EH (cell line): ENCODE results near the gene PABPC1L.

Experiments used
- DNase-seq: peaks from one replicate; pipeline ENCODE4 v3.0.0-alpha.2; 2015; ENCODE audit warnings: low read depth

The PABPC1L gene

DNA sequence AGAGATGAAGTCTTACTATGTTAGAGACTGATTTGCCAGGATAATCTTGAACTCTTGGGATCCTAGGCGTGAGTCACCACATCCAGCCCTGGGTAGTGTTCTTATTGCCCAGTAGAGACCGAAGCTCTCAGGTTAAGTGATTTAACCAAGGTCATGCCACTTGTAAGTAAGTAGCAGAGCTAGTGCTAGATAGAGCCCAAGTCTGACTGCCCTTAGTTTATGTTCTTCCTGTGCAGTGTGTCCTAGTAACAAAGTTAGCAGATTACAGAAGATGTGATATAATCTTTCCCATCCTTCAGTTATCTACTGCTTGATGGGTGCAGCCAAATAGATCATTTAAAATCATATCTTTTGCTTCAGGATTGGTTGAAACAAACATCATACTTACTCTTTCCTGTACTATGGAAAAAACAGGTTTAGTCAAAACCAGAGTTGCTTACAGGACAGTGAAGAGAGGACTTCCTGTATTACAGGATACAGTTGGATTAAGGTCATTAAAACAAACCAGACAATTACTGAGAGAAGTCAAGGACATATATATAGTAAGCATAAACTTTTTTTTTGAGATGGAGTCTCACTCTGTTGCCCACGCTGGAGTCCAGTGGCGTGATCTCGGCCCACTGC lies 9.5 kb upstream of the PABPC1L start:
- DNase-seq, result no peak

DNA sequence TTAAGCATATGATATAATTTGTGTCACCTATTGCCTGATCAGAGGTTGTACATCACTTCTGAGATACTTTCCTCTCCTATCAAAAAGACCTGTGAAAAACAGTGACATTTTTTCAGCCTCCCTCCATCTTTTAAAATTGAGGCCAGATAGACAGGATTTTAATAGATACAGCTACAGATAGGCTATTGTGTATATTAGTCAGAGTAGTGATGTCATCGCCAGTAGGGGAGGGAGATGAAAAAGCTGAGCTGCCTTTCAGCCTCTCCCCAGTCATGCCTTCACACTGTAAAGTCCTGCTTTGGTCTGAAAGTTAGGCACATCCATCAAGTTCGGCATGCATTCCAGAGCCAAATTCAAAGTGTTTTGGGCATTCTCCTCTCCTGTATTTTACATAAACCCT lies 7.9 kb upstream of the PABPC1L start:
- peak; percentile 67 for DNase-seq

DNA sequence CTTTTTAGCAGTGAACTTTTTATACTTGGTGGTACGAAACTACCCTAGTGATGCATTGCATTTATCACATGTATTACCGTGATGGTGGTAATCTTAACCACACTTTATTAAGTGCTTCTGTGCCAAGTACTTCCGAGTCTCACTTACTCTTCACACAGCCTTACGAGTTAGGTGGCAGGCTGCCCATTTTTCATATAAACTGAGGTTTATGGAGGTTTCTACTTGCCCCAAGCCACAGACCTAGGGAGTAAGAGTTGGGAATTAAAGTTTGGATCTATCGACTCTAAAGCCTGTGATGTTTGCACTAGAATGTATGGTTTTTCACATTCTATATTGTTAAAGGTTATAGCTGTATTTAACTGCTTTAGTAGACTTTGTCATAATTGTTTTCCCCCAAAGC lies 5.5 kb upstream of the PABPC1L start:
- no peak for DNase-seq

DNA sequence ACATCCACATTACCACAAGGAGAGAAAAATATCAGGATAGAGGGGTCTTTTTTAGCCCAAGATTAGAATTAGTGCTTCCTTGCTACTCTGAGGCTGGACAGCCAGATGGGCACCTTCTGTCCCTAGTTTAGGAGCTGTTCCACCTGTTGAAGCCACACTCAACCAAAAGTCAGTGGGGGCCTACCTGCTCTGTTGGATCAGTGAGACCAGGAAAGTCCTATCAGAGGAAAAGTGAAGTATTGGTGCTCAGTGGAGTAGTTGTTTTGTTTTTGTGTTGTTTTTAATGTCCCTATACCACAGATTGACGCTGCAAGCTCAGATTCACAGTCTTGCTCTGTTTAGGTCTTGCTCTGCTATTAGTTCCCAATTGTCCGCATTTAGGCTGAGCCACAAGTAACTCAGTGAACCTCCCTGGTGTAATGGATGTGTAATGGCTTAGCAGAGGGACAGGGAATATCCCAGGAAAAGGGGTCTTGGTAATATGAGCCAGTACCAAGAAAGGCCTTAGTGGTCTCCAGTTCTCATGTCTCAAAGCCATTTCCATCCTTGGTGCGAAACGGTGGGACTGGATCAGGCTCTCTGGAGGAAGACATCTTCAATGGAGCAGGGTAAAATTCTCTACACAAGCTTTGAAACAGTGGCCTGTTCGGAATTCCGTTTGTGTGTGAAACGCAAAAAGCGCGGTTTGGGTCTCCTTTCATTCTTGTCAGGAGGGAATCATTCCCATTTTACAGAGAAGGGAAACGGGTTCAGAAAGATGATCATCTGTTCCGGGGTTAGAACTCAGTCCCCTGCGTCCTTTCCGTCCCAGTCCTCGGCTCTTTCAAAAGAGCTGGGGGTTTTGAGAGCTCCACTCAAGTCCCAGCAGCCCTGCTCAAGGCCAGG lies 631 bp upstream of the PABPC1L start:
- DNase-seq, result no peak

DNA sequence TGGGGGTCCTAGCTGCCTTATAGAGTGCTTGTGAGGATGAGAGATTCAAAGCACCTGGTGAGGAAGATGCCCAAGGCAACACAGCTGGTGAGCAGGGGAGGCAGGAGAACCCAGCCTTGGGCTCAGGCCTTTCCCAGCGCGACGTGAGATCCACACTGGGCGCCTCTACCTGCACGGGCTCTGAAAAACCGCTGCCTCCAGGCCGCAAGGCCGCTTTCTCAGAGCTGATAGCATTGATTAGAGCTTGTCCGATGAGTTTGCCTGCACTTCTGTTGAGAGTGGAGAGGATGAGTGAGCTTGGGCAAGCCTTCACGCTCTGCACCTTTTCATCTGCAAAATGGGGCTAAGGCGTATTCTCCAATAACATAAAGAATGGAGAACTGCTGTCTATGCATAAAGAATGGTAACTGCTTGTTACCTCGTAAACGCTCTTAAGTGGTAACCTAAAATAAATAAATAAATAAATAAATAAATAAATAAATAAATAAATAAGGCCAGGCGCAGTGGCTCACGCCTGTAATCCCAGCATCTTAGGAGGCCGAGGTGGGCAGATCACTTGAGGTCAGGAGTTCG lies 916 bp downstream of the PABPC1L start:
- DNase-seq, result no peak

DNA sequence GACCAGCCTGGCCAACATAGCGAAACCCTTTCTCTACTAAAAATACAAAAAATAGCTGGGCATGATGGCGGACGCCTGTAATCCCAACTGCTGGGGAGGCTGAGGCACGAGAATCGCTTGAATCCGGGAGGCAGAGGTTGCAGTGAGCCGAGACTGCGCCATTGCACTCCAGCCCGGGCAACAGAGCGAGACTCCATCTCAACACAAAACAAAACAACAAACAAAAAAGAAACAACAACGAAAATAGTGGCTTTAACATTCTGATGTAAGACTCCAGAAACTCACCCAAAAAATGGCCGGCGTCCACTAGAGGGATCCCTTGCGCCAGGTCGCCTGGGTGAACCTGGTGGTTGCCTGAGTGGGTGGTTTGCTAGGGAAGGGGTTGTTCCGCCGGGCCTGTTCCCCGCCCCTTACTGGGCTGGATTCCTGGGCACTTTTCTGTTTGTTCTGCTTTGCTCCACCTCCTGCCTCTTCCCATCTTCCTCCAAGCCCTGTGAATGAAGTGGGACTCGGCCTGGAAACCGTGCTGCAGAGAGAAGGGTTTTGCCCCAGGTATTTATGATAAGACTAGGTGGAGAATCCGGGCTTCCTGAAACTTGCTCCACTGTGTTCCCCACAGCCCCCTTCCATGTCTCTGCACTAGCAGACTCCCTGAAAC lies 1.5 kb downstream of the PABPC1L start:
- DNase-seq, result peak; percentile 65

DNA sequence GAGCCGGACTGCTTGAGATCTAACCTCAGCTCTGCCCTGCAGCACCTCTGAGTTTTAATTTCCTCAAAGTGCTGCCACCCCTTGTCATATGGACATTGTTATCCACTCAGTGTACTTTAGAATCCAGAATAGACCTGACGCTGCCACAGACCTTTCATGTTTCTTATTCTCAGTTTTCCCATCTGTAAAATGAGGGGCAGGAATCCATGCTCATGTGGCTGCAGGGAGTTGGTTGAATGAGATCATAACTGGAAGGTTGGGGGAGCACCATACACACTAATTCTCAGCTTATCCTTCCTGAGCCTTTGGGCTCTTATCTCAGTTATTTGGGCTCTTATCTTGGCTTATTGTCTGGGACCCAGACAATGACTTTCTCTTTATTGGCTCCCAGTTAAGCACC lies 2.3 kb downstream of the PABPC1L start:
- no peak for DNase-seq

DNA sequence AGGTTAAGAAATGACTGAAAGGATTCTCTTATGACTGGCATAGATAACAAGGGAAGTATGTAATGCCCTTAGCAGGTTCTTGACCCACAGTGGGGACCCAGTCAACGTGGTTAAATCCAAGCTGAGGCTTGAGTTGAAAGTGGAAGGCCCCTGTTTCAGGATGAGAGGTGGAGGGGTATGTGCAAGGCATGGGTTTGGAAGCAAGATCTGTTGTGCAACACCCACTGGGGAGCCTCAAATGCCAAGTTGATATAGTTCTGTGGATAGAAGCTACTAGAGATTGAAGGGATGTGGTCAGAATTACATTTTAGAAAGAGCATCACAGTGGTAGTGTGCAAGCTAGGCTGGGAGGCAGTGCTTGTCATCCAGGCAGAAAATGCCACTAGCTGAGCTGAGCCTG lies 5.1 kb downstream of the PABPC1L start:
- DNase-seq, result no peak

DNA sequence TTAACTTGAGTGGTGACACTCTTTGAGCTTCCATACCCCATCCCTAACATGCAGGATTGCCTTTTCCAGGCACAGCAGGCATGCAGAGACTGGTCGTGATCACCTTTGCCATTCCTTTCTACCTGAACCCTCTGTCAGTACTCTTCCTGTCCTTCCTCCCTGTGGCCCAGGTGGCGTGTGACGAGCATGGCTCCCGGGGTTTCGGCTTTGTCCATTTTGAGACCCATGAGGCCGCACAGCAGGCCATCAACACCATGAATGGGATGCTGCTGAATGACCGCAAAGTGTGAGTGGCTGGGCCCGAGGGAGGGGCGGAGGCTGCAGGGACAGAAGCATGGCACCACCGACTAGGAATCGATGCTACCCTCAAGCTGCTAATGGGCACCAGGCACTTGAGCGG lies 6.7 kb downstream of the PABPC1L start:
- no peak for DNase-seq

DNA sequence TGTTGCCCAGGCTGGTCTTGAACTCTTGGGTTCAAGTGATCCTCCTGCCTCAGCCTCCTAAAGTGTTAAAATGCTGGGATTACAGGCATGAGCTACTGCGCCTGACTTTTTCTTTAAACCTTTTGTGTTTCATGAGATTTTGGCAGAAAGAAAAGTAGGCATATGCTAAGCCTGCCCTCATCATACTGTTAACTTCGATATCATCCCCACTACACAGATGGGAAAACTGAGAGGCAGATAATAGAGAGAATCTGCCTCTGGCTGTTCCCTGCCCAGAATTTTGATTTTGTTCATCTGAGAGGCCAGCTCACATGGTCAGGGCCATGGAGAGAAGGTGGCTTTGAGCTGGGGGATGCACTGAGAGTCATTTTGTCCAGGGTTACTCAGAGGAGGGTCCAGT lies 7.5 kb downstream of the PABPC1L start:
- no peak for DNase-seq

DNA sequence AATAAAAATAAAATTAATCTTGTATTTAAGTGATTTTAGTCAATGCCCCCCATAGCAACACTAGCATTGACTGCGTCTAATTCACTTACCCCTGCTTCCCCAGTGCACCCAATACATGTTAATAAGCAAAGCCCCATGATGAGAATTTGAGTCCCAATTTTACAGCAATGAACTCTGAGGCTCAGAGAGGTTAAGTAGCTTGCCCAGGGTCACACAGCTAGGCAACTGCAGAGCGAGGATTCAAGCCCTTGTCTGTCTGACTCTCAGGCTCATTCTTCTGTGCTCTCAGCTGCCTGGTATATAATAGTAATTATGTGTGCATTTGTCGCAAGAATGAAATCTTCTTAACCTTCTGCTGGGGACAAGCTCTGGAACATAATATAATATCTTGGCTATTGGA lies 8.5 kb downstream of the PABPC1L start:
- DNase-seq, result no peak

DNA sequence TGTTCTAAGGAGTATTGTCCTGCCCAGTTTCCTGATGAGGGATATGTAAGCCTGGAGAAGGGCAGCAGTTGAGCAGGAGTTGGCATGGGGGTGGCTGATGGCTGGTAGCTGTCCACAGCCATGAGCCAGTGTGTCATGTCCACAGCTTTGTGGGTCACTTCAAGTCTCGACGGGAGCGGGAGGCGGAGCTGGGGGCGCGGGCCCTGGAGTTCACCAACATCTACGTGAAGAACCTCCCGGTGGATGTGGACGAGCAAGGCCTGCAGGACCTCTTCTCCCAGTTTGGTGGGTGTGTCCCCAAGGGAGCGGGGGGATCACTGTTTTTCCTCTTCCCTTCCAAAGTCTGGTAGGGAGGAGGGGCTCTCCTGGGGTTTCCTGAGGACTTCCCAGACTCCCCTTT lies 8.9 kb downstream of the PABPC1L start:
- no peak for DNase-seq

DNA sequence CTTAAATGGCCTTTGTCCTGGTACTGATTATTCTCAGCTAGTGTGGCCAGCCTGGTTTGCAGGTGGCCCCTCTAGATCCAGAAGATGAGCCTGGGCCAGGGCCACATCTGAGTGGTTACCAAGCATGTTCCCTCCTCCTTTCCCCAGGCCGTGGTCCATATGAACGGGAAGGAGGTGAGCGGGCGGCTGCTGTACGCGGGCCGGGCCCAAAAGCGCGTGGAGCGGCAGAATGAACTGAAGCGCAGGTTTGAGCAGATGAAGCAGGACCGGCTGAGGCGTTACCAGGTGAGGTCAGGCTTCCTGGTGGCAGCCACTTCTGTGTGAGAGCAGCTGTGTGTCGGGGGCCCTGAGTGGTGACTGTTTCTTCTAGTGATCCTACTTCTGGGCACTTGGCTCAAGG lies 11.6 kb downstream of the PABPC1L start:
- DNase-seq, result no peak

DNA sequence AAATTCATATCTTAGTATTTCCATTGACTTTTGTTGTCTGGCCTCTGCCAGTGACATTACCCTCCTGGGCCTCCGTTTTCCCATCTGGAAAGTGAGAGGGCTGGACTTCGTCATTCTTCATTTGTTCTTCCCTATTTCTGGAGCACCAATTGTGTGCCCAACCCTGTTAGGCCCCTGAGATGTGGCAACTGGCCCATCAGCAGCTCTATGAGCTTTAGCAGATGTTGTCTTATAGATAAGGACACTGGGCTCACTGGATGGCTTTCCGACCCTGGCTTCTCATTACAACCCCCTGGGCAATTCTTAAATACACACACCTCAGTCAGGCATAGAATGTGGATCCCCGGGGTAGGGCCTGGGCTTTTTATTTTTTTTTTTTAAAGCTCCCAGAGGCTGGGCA lies 14.7 kb downstream of the PABPC1L start:
- no peak for DNase-seq

DNA sequence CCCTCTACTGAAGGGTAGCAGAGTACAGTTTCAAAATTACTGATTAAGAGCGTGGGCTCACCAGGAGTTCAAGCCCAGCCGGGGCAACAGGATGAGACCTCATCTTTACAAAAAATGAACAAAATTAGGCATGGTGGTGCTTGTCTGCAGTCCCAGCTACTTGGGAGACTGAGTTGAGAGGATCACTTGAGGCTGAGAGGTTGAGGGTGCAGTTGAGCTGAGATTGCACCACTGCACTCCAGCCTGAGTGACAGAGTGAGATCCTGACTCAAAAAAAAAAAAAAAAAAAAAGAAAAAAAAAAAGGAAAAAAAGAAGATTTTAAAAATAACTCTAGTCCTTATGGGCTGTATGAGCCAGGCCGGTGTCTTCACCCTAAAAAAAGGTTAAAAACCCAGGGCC lies 18.7 kb downstream of the PABPC1L start:
- no peak for DNase-seq

DNA sequence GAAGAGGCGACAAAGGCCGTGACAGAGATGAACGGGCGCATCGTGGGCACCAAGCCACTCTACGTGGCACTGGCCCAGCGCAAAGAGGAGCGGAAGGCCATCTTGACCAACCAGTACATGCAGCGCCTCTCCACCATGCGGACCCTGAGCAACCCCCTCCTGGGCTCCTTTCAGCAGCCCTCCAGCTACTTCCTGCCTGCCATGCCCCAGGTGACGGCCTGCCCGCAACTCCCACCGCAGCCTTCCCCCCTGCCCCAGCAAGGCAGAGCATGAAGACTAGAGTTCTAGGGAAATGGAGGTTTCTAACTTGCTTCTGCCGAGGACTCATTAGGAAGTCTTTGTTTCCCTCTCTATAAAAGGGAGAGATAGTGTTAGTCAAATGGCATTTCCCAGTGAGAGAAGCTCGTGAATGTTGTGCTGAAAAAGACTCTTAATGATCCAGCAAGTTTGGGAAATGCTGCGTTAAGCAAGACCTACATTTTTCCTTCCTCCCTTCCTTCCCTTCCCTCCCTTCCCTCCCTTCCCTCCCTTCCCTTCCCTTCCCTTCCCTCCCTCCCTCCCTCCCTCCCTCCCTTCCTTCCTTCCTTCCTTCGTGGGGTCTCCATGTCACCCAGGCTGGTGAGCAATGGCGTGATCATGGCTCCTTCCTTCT lies 20.8 kb downstream of the PABPC1L start:
- DNase-seq, result no peak

DNA sequence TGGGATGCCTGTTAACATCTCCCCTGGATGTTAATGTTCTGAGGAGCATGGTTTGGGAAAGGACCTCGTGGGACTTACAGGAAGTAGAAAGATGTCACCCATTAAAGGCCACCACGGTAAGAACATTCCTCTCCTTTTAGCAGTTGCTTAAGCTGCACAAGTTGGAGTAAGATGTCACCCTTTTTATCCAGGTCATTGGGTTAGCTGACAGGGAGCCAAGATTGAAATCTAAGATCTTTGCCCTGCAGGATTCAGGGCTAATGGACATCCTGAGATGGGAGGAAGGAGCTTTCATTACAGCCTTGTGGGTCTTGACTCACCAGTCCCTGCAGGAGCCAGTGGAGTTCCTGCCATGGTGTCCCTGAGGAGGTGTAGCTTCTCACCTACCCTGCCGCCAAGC lies 22.1 kb downstream of the PABPC1L start:
- peak; percentile 18 for DNase-seq

DNA sequence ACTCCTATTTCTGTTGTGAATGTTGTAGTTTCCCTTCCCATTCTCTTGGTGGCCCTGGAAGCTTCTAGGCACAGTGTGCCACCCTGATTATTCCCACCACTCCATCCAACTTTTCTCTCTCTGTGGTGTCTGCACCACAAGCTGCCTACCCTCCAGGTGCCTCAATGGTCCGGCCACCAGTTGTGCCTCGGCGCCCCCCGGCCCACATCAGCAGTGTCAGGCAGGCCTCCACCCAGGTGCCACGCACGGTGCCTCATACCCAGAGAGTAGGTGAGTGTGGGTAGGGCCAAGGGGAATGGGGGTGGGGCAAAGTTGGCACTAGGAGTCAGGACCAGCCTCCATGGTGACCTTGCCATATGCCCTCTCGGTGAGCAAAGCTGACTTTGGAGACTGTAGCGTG lies 23.1 kb downstream of the PABPC1L start:
- no peak for DNase-seq

DNA sequence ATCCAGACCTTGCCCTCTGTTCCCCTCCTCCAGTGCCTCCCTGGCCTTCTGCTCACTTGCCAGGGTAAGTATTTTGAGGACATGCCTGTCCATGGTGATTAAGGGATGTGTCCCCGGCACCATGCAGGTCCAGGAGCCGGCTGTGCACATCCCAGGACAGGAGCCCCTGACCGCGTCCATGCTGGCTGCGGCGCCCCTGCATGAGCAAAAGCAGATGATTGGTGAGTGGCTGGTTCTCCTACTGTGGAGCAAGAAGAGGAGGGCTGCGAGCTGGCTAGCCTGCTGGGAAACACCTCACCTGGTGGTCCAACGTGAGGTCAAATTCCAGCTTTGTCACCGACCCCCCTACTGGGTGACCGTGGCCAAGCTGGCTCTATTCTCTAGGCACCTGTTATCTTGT lies 26.6 kb downstream of the PABPC1L start:
- no peak for DNase-seq

DNA sequence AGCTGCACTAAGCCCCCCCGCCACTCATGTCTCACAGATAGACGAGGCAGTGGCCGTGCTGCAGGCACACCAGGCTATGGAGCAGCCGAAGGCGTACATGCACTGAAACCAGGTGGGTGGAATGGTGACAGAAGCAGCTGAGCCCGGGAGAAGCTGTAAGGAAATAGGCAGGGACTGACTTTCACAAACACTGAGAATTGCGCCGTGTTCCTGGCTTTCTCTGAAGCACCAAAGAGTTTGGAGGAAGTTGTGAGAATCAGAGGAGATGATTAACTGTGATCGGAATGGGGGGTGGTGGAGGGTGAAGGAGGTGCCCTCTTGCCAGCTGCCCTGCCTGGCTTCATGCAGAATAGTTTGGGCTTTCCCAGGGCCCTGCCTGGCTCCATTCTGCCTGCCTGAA lies 28.8 kb downstream of the PABPC1L start:
- no peak for DNase-seq

DNA sequence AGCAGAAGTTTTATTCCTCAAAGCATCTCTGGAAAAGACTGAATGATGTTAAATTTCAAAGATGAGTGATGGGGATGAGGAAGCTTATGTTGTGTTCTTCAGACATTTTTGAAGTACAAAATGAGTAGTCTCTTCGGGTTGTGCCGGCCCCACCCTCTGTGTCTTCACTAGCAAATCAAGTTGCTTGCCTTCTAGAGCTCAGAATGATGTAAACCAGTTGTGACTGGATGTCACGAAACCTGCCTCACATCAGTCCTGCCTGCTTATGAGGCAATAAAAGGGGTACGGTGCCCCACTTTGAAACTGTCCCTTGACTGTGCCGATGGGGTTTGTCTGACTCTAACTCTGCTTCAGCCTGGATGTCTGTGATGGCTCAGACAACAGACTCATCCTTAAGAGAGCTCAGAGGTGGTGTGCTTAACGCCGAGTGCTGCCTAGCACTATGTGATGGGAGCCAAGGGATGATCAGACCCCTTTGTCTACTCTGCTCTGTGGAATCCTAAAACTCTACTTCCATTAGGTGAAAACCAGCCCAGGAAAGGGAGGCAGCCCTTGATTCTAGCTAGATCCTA lies 31.3 kb downstream of the PABPC1L start:
- DNase-seq, result no peak
